Stimulated activated memory B cell treated with anti-CD40 and anti-IgM and Interleukin-4, amounts not matched to agents 10 μg/mL and 1 μg/mL and 100 μg/mL, for 72 hours (primary cell): ENCODE data around the gene HIKESHI.
A peak's percentile ranks its signal among the peaks of the same experiment; 100 is the strongest.
"Not testable (repeated sequence)": the region's sequence is repeated elsewhere in the genome, so short reads cannot be mapped to it uniquely, and the experiment has no call there.

ENCODE experiments used
- ATAC-seq: fragments of 150-1000 bp; cut with Tn5 transposase; 2 replicates; pipeline ENCODE4 v1.10.0; 2021
- H3K27ac Mint-ChIP-seq: one replicate; pipeline ENCODE4 v1.8.0; 2022; ENCODE audit warnings: mild to moderate bottlenecking, mixed read lengths
- H3K27me3 Mint-ChIP-seq: one replicate; pipeline ENCODE4 v1.8.0; 2022; ENCODE audit warnings: mixed read lengths
- H3K36me3 Mint-ChIP-seq: one replicate; pipeline ENCODE4 v1.8.0; 2022; ENCODE audit warnings: mixed read lengths
- H3K4me1 Mint-ChIP-seq: one replicate; pipeline ENCODE4 v1.8.0; 2022; ENCODE audit warnings: mixed read lengths
- H3K4me3 Mint-ChIP-seq: one replicate; pipeline ENCODE4 v1.8.0; 2022; ENCODE audit warnings: mild to moderate bottlenecking, moderate library complexity, mixed read lengths
- H3K9me3 Mint-ChIP-seq: one replicate; pipeline ENCODE4 v1.8.0; 2022; ENCODE audit warnings: mixed read lengths

Gene HIKESHI

DNA sequence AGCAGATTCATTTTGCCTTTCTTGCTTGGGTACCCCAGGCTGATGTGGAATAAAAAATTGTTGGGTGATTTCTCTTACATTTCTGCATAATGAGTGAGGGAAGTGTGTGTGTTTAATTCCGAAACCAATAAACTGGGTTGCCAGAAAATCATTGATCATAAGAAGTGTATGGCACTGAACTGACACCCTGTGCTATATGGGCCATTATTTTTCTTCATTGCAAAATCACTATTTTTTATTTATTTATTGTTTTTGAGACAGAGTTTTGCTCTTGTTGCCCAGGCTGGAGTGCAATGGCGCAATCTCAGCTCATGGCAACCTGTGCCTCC, 14.6 kb upstream of the HIKESHI start:
- no peaks in the 10 kb centered on the region for H3K27me3 Mint-ChIP-seq
- H3K9me3 Mint-ChIP-seq, result no peaks in the 10 kb centered on the region
- peak overlapping the region; percentile 53 for H3K4me3 Mint-ChIP-seq
- H3K36me3 Mint-ChIP-seq, result peaks cover 17% of the 10 kb centered on the region
- H3K27ac Mint-ChIP-seq, result peak overlapping the region; percentile 84
- H3K4me1 Mint-ChIP-seq, result peaks cover 54% of the 10 kb centered on the region
- no peak for ATAC-seq

DNA sequence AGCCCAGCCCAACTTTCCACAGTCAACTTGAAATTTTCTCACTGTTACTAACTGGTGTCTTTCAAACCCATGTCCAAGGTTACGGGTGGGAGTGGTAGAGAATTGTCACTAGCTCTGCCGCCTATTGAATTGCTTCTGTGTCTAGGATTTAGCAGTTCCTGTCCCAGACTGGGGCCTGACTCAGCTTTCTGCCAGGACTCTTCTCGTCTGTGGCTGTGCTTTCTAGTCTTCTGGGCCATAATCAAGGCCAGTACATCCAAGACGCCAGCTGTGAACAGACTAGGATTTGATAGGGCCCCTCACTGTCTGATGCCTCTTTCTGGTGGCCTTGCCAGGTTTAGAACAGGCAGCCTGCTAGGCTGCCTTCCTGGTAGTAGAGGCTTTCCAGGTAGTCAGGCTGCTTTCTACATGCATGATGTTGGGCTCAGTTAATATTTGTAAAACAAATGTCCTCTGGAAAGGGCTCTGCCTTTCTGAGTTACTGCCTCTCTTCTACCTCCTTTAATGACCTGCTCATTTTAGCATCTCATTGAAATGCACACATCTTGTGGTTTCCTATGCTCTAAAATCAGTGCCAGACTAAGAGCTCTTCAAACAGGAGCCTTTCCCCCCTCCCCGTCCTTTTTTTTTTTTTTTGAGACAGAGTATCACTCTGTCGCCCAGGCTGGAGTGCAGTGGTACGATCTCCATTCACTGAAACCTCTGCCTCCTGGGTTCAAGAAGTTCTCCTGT, 13.1 kb upstream of the HIKESHI start:
- Mint-ChIP-seq H3K27ac (peak overlapping the region; percentile 86), H3K36me3 (peaks cover 10% of the 10 kb centered on the region), H3K9me3 (no peaks in the 10 kb centered on the region), H3K27me3 (no peaks in the 10 kb centered on the region), H3K4me1 (peaks cover 54% of the 10 kb centered on the region), H3K4me3 (peak overlapping the region; percentile 29)
- ATAC-seq, result no peak

DNA sequence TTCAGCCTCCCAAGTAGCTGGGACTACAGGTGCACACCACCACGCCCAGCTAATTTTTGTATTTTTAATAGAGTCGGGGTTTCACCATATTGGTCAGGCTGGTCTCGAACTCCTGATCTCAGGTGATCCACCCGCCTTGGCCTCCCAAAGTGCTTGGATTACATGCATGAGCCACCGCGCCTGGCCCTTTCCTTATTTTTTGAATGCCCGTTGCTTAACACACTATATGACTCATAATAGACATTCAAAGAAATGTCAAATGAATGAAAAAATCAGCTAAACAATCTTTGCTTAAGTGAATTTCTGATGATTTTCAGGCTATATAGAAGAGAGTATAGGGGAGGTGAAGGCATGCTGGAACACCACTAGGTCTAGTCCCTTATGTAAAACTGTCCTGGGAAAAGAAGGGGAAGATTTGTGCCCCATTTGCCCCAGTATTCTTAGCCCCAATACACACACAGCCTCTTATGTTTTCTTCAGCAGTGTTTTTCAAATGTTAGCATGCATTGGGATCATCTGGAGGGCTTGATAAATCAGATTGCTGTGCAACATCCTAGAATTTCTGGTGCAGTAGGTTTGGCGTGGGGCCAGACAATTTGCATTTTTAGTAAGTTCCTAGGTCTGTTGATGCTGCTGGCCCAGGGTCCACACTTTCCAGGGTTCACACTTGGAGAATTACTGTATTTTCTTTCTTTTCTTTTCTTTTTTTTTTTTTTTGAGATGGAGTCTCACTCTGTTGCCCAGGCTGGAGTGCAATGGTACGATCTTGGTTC, 12.3 kb upstream of the HIKESHI start:
- H3K4me3 Mint-ChIP-seq, result peak overlapping the region; percentile 29
- ATAC-seq, H3K9me3 Mint-ChIP-seq: not testable (repeated sequence)

DNA sequence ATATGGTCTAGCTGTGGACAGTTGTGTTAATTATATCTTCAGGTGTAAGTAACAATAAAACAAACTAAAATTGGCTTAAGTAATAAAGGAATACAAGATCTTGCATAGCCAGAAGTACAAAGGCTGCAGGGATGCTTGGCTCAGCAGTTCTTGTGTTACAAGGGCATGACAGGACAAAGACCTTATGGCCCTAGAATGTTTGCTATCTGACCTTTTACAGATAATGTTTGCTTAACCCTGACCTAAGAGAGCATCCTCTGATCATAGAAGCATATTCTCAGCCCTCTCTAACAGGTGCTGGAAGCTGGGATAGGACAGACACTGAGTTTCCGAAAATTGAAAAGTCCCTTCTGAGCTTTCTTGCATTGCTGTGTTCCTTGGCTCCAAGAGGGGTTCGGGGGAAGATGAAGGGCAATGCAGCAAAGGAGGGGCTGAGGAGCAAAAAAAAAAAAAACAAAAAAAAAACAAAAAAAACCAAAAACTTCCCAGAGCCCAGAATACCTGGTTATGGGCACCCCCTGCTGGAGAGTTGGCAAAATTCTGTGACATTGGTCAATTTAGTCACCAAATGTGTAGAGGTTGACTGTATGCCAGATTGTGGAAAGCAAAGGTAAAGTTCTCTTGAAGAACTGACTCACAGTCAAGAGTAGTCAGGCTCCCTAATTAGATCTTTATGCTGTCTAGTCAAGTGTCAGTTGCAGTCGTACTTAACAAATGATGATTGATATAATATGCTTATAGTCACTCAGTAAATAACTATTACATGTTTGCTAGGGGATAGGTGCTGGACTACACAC, 10.4 kb upstream of the HIKESHI start:
- Mint-ChIP-seq H3K36me3 (no peaks in the 10 kb centered on the region), H3K4me1 (peaks cover 45% of the 10 kb centered on the region), H3K27me3 (no peaks in the 10 kb centered on the region), H3K4me3 (no peak overlapping the region), H3K27ac (peak overlapping the region; percentile 48), H3K9me3 (no peaks in the 10 kb centered on the region)
- ATAC-seq, result no peak

More for the DNA sequence above, 12.3 kb upstream of the HIKESHI start:
- Mint-ChIP-seq H3K27ac (peak overlapping the region; percentile 86), H3K4me1 (peaks cover 54% of the 10 kb centered on the region)
- H3K36me3 Mint-ChIP-seq, H3K27me3 Mint-ChIP-seq: not testable (repeated sequence)

DNA sequence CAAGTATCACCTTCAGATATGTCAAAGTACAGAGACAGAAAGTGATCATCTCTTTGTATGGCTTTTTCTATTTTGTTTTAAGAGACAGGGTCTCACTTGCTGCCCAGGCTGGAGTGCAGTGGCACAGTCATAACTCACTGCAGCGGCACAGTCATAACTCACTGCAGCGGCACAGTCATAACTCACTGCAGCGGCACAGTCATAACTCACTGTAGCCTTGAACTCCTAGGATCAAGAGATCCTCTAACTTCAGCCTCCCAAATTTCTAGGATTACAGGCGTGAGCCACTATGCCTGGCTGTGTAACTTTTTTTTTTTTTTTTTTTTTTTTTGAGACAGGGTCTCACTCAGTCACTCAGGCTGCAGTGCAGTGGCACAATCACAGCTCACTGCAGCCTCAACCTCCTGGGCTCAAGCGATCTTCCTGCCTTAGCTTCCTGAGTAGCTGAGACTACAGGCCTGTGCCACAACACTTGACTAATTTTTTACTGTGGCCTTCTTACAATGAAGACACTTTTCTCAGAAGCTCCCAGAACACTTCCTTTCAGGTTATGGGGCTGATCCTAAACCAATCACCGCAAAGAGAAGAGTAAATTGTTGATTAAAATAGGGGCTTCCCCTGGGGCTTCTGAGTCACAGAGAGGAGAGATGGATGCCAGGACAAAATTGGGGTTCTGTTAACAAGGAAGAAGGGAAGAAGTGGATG, 9.0 kb upstream of the HIKESHI start:
- Mint-ChIP-seq H3K27me3 (no peaks in the 10 kb centered on the region), H3K27ac (peak overlapping the region; percentile 48), H3K4me3 (no peak overlapping the region), H3K4me1 (peaks cover 31% of the 10 kb centered on the region), H3K36me3 (no peaks in the 10 kb centered on the region), H3K9me3 (no peaks in the 10 kb centered on the region)
- ATAC-seq, result peak; percentile 83

DNA sequence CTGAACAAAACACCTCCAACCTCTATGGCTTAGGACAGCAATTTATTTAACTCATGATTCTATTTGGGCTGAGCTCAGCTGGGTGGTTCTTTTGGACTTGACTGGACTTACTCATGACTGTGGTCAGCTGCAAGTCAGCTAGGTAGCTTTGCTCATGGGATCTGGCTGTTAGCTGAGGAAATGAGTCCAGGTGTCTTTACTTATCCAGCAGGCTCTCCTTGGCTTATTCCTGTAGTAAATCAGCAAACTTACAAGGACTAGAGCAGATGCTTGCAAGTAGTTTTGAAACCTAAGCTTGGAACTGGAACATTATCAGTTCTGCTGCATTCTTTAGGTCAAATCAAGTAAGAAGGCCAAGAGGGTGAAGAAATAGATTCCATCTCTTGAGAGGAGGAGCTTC, 8.0 kb upstream of the HIKESHI start:
- no peak overlapping the region for H3K4me3 Mint-ChIP-seq
- H3K9me3 Mint-ChIP-seq, result no peaks in the 10 kb centered on the region
- no peaks in the 10 kb centered on the region for H3K36me3 Mint-ChIP-seq

DNA sequence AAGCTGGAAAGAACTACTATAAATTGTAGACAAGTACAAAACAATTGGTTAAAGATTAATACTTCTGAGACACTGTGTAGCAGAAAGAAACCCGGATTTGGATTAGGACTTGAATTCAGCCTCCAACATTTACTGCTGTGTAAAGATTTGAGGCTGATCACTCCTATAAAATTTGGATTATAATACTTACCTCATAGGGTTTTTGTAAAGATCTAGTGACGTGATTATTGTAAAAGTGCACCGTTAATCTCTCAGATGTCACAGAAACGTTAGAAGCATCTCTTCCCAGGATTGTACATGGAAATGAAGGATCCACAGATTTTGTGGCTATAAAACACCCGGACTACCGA, 323 bp upstream of the HIKESHI start:
- Mint-ChIP-seq H3K27ac (peak overlapping the region; percentile 94), H3K27me3 (no peaks in the 10 kb centered on the region), H3K36me3 (peaks cover 6% of the 10 kb centered on the region), H3K4me1 (peaks cover 7% of the 10 kb centered on the region), H3K9me3 (no peaks in the 10 kb centered on the region), H3K4me3 (peak overlapping the region; percentile 96)
- ATAC-seq, result no peak

More for the DNA sequence above, 8.0 kb upstream of the HIKESHI start:
- no peak for ATAC-seq
- Mint-ChIP-seq H3K4me1 (peaks cover 22% of the 10 kb centered on the region), H3K27ac (no peak overlapping the region), H3K27me3 (no peaks in the 10 kb centered on the region)

DNA sequence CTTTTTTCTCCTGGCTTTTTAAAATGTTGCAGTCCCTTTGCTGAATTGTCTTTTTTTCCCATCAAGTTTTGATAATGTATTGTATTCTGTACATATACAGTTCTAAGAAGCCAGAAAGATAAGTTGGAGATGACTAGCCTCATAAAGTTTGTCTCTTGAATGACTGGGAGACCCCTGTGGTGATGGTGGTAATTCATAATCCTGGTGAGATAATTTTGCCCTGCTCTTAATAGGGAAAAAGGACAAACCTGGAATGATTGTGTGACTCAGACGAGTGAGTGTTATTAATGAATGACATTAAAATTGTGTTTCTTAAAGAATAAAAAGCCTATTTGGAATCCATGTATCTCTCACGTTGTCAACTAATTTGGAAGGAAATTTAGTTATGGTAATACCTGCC, 1.2 kb downstream of the HIKESHI start:
- H3K9me3 Mint-ChIP-seq, result no peaks in the 10 kb centered on the region
- peaks cover 6% of the 10 kb centered on the region for H3K36me3 Mint-ChIP-seq
- H3K27ac Mint-ChIP-seq, result peak overlapping the region; percentile 94
- H3K4me1 Mint-ChIP-seq, result peaks cover 7% of the 10 kb centered on the region
- ATAC-seq, result no peak
- H3K4me3 Mint-ChIP-seq, result peak overlapping the region; percentile 96
- no peaks in the 10 kb centered on the region for H3K27me3 Mint-ChIP-seq

DNA sequence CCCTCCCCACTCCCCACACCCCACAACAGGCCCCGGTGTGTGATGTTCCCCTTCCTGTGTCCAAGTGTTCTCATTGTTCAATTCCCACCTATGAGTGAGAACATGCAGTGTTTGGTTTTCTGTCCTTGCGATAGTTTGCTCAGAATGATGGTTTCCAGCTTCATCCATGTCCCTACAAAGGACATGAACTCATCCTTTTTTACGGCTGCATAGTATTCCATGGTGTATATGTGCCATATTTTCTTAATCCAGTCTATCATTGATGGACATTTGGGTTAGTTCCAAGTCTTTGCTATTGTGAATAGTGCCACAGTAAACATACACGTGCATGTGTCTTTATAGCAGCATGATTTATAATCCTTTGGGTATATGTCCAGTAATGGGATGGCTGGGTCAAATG, 6.7 kb downstream of the HIKESHI start:
- not testable (repeated sequence) for H3K27me3 Mint-ChIP-seq, ATAC-seq, H3K9me3 Mint-ChIP-seq, H3K4me3 Mint-ChIP-seq, H3K27ac Mint-ChIP-seq
- Mint-ChIP-seq H3K4me1 (peaks cover 18% of the 10 kb centered on the region), H3K36me3 (peaks cover 48% of the 10 kb centered on the region)

DNA sequence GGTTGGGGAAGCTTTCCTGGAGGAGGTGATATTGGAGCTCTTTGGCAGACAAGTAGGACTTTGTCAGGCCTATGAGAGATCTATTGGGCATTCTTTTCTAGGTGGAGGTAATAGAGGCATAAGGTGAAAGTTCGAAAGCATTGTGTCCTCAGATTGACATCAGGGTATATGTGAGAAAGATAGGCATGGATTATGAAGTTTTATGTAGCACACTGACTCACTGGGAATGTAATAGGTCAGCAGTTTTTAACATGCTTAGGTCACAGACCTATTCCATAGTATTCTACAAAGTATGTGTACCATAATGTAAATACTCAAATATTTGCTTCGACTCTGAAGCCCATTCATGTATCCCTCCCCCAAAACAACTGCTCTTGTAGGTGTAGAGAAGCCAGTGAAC, 11.8 kb downstream of the HIKESHI start:
- no peak overlapping the region for H3K4me3 Mint-ChIP-seq
- H3K4me1 Mint-ChIP-seq, result peaks cover 18% of the 10 kb centered on the region
- ATAC-seq, result no peak
- H3K36me3 Mint-ChIP-seq, result peaks cover 70% of the 10 kb centered on the region
- H3K27ac Mint-ChIP-seq, result no peak overlapping the region
- no peaks in the 10 kb centered on the region for H3K9me3 Mint-ChIP-seq
- no peaks in the 10 kb centered on the region for H3K27me3 Mint-ChIP-seq

DNA sequence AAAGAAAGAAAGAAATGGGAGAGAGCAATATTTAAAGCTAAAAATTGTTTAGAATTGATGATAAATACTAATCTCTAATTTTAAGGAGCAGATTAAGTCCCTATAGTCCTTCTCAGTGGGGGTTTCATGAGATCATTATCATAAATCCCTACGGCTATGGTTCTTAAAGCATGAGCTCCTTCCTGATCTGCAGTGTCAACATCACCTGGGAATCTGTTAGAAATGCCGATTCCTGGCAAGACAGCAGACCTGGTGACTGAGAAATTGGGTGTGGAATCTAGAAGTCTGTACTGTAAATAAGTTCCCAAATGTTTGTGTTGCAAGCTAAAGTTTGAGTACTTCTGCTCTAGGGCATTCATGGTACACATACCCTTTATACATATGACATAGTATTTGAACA, 12.6 kb downstream of the HIKESHI start:
- ATAC-seq, result no peak
- H3K27ac Mint-ChIP-seq, result no peak overlapping the region
- H3K4me3 Mint-ChIP-seq, result no peak overlapping the region
- peaks cover 18% of the 10 kb centered on the region for H3K4me1 Mint-ChIP-seq
- peaks cover 68% of the 10 kb centered on the region for H3K36me3 Mint-ChIP-seq
- no peaks in the 10 kb centered on the region for H3K9me3 Mint-ChIP-seq
- H3K27me3 Mint-ChIP-seq, result no peaks in the 10 kb centered on the region

DNA sequence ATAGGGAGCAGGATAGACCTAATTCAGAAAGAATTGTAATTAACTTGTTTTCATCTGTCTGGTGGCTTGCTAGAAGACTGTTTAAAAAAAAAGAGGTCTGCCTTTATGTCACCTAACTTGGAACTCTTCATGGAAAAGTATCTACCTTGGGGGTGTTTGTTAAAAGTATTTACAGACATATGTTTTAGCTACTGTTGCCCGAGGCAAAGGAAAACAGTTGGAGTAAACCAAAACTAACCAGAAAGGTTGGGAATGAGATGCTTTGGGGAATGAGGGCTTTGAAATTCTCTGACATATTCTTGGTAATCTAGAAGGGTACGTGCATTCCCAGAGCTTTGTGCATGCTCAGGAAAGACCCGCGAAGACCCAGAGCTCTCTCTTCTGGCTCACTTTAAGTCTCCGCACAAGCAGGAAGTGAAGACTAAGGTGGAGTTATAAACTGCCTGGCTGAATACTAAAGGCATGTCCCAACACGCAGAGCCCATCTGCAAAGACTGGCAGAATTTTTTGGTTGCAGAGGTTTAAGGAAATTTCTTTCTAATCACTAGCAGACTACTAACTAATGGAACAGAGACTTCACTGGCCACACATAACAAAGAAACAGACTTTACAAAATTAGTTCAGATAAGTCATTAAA, 33.2 kb downstream of the HIKESHI start:
- ATAC-seq, result no peak
- no peaks in the 10 kb centered on the region for H3K27me3 Mint-ChIP-seq
- H3K4me3 Mint-ChIP-seq, result no peak overlapping the region
- H3K27ac Mint-ChIP-seq, result no peak overlapping the region
- no peaks in the 10 kb centered on the region for H3K4me1 Mint-ChIP-seq
- no peaks in the 10 kb centered on the region for H3K9me3 Mint-ChIP-seq
- peaks cover 65% of the 10 kb centered on the region for H3K36me3 Mint-ChIP-seq

DNA sequence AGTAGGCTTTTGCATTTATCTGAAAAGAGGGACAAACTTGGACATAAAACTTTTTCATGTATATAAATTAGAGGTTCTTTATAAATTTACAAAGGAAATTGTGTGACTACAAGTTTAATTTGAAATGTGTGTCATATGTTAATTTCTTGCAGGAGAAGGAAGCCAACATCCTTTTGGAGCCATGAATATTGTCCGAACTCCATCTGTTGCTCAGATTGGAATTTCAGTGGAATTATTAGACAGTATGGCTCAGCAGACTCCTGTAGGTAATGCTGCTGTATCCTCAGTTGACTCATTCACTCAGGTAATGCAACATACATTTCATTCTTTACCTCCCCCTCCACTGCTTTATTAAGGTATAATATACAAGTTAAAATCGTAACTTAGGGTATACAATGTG, 35.2 kb downstream of the HIKESHI start:
- Mint-ChIP-seq H3K4me3 (no peak overlapping the region), H3K4me1 (peaks cover 13% of the 10 kb centered on the region), H3K27ac (no peak overlapping the region), H3K9me3 (no peaks in the 10 kb centered on the region), H3K27me3 (no peaks in the 10 kb centered on the region), H3K36me3 (peaks cover 81% of the 10 kb centered on the region)
- ATAC-seq, result no peak

DNA sequence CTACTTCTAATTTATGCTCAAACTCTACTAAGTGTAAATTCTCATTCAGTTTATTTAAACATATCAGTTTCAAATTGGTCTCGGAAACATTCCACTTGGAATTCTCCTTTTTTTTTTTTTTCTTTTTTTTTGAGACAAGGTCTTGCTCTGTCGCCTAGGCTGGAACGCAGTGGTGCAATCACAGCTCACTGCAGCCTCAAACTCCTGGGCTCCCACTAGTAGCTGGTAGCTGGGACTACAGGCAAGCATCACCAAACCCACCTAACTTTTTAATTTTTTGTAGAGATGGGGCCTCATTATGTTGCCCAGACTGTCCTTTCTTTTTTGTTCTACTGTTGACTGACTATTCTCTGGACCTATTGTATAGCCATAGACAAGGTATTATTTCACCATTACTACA, 39.3 kb downstream of the HIKESHI start:
- Mint-ChIP-seq H3K4me3 (no peak overlapping the region), H3K36me3 (peaks cover 70% of the 10 kb centered on the region), H3K27ac (no peak overlapping the region), H3K4me1 (peaks cover 17% of the 10 kb centered on the region), H3K9me3 (no peaks in the 10 kb centered on the region), H3K27me3 (no peaks in the 10 kb centered on the region)
- ATAC-seq, result no peak

DNA sequence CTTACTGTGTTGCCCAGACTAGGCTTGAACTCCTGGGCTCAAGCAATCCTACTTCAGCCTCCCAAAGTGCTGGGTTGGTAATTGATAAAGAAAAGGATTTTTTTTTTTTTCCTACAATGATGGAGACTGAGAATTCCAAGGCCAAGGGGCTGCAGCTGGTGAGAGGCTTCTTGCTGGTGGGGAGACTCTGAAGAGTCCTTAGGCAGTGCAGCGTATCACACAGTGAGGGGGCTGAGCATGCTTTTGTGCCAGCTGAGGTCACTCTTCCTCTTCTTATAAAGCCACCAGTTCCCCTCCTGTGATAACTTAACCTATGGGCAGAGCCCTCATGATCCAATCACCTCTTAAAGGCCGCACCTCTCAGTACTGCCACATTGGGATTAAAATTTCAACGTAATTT, 44.5 kb downstream of the HIKESHI start:
- ATAC-seq, result no peak
- peaks cover 8% of the 10 kb centered on the region for H3K4me1 Mint-ChIP-seq
- H3K9me3 Mint-ChIP-seq, result no peaks in the 10 kb centered on the region
- H3K4me3 Mint-ChIP-seq, result no peak overlapping the region
- peaks cover 36% of the 10 kb centered on the region for H3K36me3 Mint-ChIP-seq
- no peak overlapping the region for H3K27ac Mint-ChIP-seq
- H3K27me3 Mint-ChIP-seq, result no peaks in the 10 kb centered on the region
